Smooth muscle cell (in vitro differentiated cells): Measurements from ENCODE around the gene ACER2. TPM values are rescaled to one million over a fixed set of nuclear protein-coding genes. Genes with fewer than 3 reads are reported as not detected.
"Not testable (repeated sequence)": the region's sequence is repeated elsewhere in the genome, so short reads cannot be mapped to it uniquely, and the experiment has no call there.

Experiments
- DNase-seq: peaks from one replicate; lab custom pipeline; 2025; ENCODE audit not compliant: unreplicated experiment; lab: John Stamatoyannopoulos, UW
- H2AFZ ChIP-seq: fragments of 200-600 bp; sonication (generic); 2 replicates; pipeline ENCODE4 v1.6.0; 2016; ENCODE audit warnings: antibody characterized with exemption, low read depth, mild to moderate bottlenecking
- H3F3A ChIP-seq: fragments of 200-600 bp; sonication (generic); 2 replicates; pipeline ENCODE4 v1.6.0; 2017; ENCODE audit warnings: antibody characterized with exemption, low read depth
- H3K27ac ChIP-seq: fragments of 200-600 bp; sonication (generic); 2 replicates; pipeline ENCODE4 v1.5.1; 2016; ENCODE audit warnings: low read depth, mild to moderate bottlenecking
- H3K27me3 ChIP-seq: fragments of 200-600 bp; sonication (generic); 2 replicates; pipeline ENCODE4 v1.6.1; 2016; ENCODE audit warnings: low read depth, mild to moderate bottlenecking
- H3K36me3 ChIP-seq: fragments of 200-600 bp; sonication (generic); 2 replicates; pipeline ENCODE4 v1.5.1; 2016; ENCODE audit warnings: low read depth
- H3K4me1 ChIP-seq: fragments of 200-600 bp; sonication (generic); 2 replicates; pipeline ENCODE4 v1.5.1; 2016; ENCODE audit warnings: low read depth
- H3K4me2 ChIP-seq: fragments of 200-600 bp; sonication (generic); 2 replicates; pipeline ENCODE4 v1.6.0; 2016; ENCODE audit warnings: mild to moderate bottlenecking
- H3K4me3 ChIP-seq: fragments of 200-600 bp; sonication (generic); 2 replicates; pipeline ENCODE4 v1.5.1; 2016; ENCODE audit warnings: mild to moderate bottlenecking
- H3K79me2 ChIP-seq: fragments of 200-600 bp; sonication (generic); 2 replicates; pipeline ENCODE4 v1.6.0; 2016; ENCODE audit warnings: low read depth, mild to moderate bottlenecking
- H3K9ac ChIP-seq: fragments of 200-600 bp; sonication (generic); 2 replicates; pipeline ENCODE4 v1.6.0; 2016; ENCODE audit warnings: low read depth
- H3K9me3 ChIP-seq: fragments of 200-600 bp; sonication (generic); replicated peaks from 2 replicates; pipeline ENCODE4 v1.5.1; 2016; ENCODE audit warnings: low read depth
- H4K20me1 ChIP-seq: fragments of 200-600 bp; sonication (generic); 2 replicates; pipeline ENCODE4 v1.6.0; 2016; ENCODE audit warnings: low read depth
- CTCF ChIP-seq: fragments of 200-600 bp; sonication (generic); IDR thresholded peaks from 2 replicates; pipeline ENCODE4 v1.5.1; 2017; ENCODE audit warnings: borderline replicate concordance, mild to moderate bottlenecking, antibody characterized with exemption; ENCODE audit not compliant: insufficient read depth, poor library complexity, severe bottlenecking
- WGBS: methylation state at CpG from one replicate; pipeline ENCODE4 v1.1.7; 2016; ENCODE audit warnings: low lambda C conversion rate; 5-methylcytosine and 5-hydroxymethylcytosine counted together
- polyA plus RNA-seq: library from polyadenylated mRNA; unstranded; fragments of >200 nt; fragmentation: Nextera tagmentation; extraction: Ambion mirVana; gene quantifications from 2 replicates; pipeline ENCODE4 v1.2.1, GENCODE V29; 2016
- total RNA-seq: library from RNA; depleted of rRNA; stranded (reverse); fragments of >200 nt; gene quantifications from 2 replicates; pipeline ENCODE4 v1.2.3, GENCODE V29; 2014

ACER2 gene
- total and polyA plus RNA-seq, 2 experiments from 2014 or later, result 0.49 to 4.2 TPM

DNA sequence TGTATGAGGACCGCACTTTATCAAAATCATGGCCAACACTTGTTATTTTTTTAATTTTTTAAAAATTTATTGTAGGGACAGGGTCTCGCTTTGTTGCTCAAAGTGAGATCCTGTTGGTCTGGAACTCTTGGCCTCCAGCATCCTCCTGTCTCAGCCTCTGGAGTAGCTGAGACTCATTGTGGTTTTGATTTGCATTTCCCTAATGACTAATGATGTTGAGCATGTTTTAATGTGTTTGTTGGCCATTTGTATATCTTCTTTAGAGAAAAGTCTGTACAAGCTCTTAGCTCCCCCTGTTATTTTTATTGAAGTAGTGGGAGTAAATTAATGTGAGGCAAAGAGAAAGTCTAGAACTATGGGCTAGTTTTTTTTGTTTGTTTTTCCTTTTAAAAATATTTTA lies 27.2 kb upstream of the ACER2 start:
- H3K27me3 ChIP-seq, result no peaks in the 10 kb centered on the region
- H3K4me2 ChIP-seq, result no peak overlapping the region
- H3K36me3 ChIP-seq, result peaks cover 5% of the 10 kb centered on the region
- no peak overlapping the region for H3K27ac ChIP-seq
- H3K4me3 ChIP-seq, result no peak overlapping the region
- no peak overlapping the region for H2AFZ ChIP-seq
- no peak overlapping the region for H3K9ac ChIP-seq
- DNase-seq, result no peak
- peaks cover 25% of the 10 kb centered on the region for H3K4me1 ChIP-seq
- peaks cover 28% of the 10 kb centered on the region for H3F3A ChIP-seq
- 95% methylated on average over 2 of the region's 2 CpGs for WGBS
- peaks cover 29% of the 10 kb centered on the region for H4K20me1 ChIP-seq
- TF ChIP-seq CTCF, result no peak
- peaks cover 30% of the 10 kb centered on the region for H3K79me2 ChIP-seq
- no peaks in the 10 kb centered on the region for H3K9me3 ChIP-seq

- H3K36me3 ChIP-seq, H3K27ac ChIP-seq, H3K9me3 ChIP-seq, H3F3A ChIP-seq, H3K9ac ChIP-seq, H3K4me3 ChIP-seq, H3K4me2 ChIP-seq, DNase-seq, H4K20me1 ChIP-seq, H3K27me3 ChIP-seq, H2AFZ ChIP-seq, H3K79me2 ChIP-seq, H3K4me1 ChIP-seq: not testable (repeated sequence)
- WGBS, result 99% methylated on average over 14 of the region's 14 CpGs
Measured at GRCh38 chr9:19385212-19385611, 23.6 kb upstream of the ACER2 start.

DNA sequence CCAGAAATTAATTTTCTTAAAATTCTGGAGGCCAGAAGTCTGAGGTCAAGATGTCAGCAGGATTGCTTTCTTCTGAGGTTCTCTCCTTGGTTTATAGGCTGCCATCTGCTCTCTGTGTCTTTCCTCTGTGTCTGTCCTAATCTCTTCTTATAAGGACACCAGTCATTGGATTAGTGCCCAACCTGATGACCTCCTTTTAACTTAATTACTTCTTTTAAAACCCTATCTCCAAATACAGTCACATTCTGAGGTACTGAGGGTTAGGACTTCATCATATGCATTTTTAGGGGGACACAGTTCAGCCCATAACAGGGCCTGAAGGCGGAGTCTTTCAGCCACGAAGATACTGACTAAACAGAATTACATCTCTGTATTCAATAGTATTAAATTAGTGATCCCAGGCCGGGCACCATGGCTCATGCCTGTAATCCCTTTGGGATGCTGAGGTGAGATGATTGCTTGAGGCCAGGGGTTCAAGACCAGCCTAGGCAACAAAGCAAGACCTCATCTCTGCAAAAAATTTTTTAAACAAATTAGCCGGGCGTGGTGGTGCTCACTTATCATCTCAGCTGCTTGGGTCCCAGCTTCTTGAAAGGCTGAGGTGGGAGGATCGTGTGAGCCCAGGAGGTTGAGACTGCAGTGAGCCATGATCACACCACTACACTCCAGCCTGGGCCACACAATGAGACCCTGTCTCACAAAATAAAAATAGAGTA lies 22.9 kb upstream of the ACER2 start:
- Histone ChIP-seq H3K9me3 (no peaks in the 10 kb centered on the region), H3F3A (no peaks in the 10 kb centered on the region), H3K79me2 (no peaks in the 10 kb centered on the region), H4K20me1 (no peaks in the 10 kb centered on the region), H3K27ac (no peak overlapping the region), H3K36me3 (no peaks in the 10 kb centered on the region), H3K4me3 (no peak overlapping the region), H2AFZ (no peak overlapping the region), H3K4me1 (no peaks in the 10 kb centered on the region), H3K4me2 (no peak overlapping the region), H3K9ac (no peak overlapping the region), H3K27me3 (no peaks in the 10 kb centered on the region)
- 88% methylated on average over 6 of the region's 6 CpGs for WGBS
- no peak for DNase-seq
- TF ChIP-seq CTCF, result no peak

DNA sequence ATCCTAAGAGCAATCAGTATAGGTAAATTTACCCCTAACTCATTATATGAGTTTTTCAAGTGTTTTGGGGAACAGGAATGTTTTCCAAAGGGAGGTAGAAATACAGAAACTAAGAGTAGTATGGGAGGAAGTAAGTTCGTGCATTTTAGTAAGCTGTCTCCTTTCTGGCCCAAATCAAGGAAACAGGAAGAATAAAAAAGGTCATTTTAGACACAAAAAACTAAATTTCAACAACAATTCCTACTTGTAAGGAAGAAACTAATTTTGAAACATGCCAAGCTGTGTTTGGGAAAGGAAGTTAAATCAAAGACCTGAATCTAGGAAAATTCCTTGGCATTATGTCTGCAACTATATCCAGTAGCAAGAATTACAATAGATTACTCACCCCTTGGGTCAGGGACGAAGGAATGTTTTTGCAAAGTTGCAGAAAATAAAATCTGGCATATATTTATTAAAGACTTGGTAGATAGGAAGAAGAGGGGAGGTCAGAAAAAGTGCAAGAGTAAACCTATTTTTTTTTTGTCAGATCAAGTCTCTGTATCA lies 22.2 kb upstream of the ACER2 start:
- no peaks in the 10 kb centered on the region for H3K4me1 ChIP-seq
- no peak overlapping the region for H3K27ac ChIP-seq
- H3K9ac ChIP-seq, result no peak overlapping the region
- TF ChIP-seq CTCF, result no peak
- WGBS, result 87% methylated on average over 2 of the region's 2 CpGs
- no peaks in the 10 kb centered on the region for H3K79me2 ChIP-seq
- H2AFZ ChIP-seq, result no peak overlapping the region
- H3K9me3 ChIP-seq, result no peaks in the 10 kb centered on the region
- no peaks in the 10 kb centered on the region for H3K36me3 ChIP-seq
- H3K27me3 ChIP-seq, result no peaks in the 10 kb centered on the region
- no peak overlapping the region for H3K4me2 ChIP-seq
- H3F3A ChIP-seq, result no peaks in the 10 kb centered on the region
- H3K4me3 ChIP-seq, result no peak overlapping the region
- no peak for DNase-seq
- H4K20me1 ChIP-seq, result no peaks in the 10 kb centered on the region
